Urinary bladder (tissue), 4 donors: ENCODE results near the gene RAB10. TPM values are rescaled to one million over a fixed set of nuclear protein-coding genes. Genes with fewer than 3 reads are reported as not detected.
"Not testable (repeated sequence)": the region's sequence is repeated elsewhere in the genome, so short reads cannot be mapped to it uniquely, and the experiment has no call there.

ENCODE experiments used
- DNase-seq: peaks from one replicate; pipeline ENCODE4 v3.0.0-alpha.2; 2015; ENCODE audit errors: extremely low spot score
- H3K27ac ChIP-seq: one replicate; pipeline ENCODE4 v1.5.1; 2013; ENCODE audit warnings: low read depth, mild to moderate bottlenecking, moderate library complexity
- H3K36me3 ChIP-seq: one replicate; pipeline ENCODE4 v1.6.1; 2013; ENCODE audit warnings: mild to moderate bottlenecking, moderate library complexity; ENCODE audit not compliant: insufficient read depth
- H3K4me1 ChIP-seq: one replicate; pipeline ENCODE4 v1.6.1; 2013; ENCODE audit warnings: mild to moderate bottlenecking, moderate library complexity; ENCODE audit not compliant: insufficient read depth
- H3K4me3 ChIP-seq: one replicate; pipeline ENCODE4 v1.5.1; 2013; ENCODE audit warnings: low read depth, low read length
- WGBS: extraction: QIAGEN DNeasy Blood & Tissue Kit; methylation state at CpG from one replicate; pipeline ENCODE4 v1.1.7; 2013; 5-methylcytosine and 5-hydroxymethylcytosine counted together
- polyA plus RNA-seq: library from polyadenylated mRNA; stranded (reverse); fragments of 200-250 nt; gene quantifications from one replicate; pipeline ENCODE4 v1.2.3, GENCODE V29; 2013
- total RNA-seq: library from RNA; depleted of rRNA; stranded (reverse); fragments of >200 nt; gene quantifications from one replicate; pipeline ENCODE4 v1.2.3, GENCODE V29; 2014
- donor health status: healthy with polysubstance abuse.
- donor health status: healthy.

RAB10 gene
- total and polyA plus RNA-seq, 2 donors, result 80.0 to 106 TPM

DNA sequence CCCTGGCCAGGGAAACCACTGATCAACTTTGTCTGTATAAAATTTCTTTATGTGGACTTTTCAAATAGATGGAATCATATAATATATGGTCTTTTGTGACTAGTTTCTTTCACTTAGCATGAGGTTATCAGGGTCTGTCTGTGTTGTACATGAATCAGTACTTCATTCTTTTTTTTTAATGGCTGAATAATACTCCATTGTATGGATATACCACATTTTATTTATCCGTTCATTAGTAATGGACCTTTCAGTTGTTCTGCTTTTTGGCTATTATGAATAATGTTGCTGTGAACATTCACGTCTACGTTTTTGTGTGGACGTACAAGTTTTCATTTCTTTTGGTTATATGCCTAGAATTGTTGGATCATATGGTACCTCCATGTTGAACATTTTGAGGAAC, 69.9 kb downstream of the RAB10 start:
- no peaks in the 10 kb centered on the region for H3K36me3 ChIP-seq
- H3K4me3 ChIP-seq, result no peak overlapping the region
- no peak overlapping the region for H3K27ac ChIP-seq
- H3K4me1 ChIP-seq, result peaks cover 2% of the 10 kb centered on the region
- no peak for DNase-seq
- WGBS, result 98% methylated on average over 4 of the region's 4 CpGs

DNA sequence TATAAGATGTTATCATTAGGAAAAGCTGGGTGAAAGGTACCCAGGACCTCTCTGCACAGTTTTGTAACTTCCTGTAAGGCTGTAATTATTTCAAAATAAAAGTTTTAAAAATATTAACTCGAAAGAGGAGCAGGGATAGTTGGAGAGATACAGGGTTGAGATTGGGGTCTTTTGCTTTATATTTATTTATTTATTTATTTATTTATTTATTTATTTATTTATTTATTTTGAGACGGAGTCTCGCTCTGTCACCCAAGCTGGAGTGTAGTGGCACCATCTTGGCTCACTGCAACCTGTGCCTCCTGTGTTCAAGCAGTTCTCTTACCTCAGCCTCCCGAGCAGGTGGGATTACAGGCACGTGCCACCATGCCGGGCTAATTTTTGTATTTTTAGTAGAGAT, 74.8 kb downstream of the RAB10 start:
- not testable (repeated sequence) for DNase-seq, H3K4me1 ChIP-seq, H3K4me3 ChIP-seq, H3K36me3 ChIP-seq, H3K27ac ChIP-seq
- 96% methylated on average over 6 of the region's 6 CpGs for WGBS

DNA sequence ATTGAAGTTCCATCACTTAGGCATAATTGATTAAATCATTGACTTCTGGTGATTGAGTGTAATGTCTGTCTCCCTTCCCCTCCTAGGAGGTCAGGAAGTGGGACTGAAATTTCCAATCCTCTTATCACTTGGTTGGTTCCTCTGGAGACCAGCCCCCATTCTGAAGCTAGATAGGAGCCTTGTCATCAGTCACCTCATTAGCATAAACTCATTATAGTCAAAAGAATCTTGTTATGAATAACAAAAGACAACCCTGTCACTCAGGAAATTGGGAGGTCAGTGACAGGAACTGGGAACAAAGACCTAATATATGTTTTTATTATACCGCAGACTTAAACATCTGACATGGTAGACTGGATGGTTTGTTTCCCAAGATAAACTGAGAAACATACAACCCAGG, 78.3 kb downstream of the RAB10 start:
- no peak overlapping the region for H3K27ac ChIP-seq
- H3K36me3 ChIP-seq, result peaks cover 6% of the 10 kb centered on the region
- WGBS, result 95% methylated on average over 1 of the region's 1 CpG
- no peak overlapping the region for H3K4me3 ChIP-seq
- DNase-seq, result no peak
- H3K4me1 ChIP-seq, result peaks cover 2% of the 10 kb centered on the region

DNA sequence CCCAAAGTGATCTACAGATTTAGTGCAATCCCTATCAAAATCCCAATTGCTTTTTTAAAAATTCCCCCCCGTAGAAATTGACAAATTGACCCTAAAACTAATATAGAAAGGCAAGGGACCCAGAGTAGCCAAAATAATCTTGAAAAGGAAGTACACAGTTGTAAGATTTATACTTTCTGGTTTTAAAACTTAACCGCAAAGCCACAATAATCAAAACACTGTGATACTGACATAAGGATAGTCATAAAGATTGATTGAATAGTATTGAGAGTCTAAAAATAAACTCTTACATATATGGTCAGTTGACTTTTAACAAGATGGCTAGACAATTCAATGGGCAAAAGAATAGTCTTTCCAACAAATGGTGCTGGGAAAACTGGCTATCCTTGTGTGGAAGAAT, 80.3 kb downstream of the RAB10 start:
- no peak for DNase-seq
- no peak overlapping the region for H3K27ac ChIP-seq
- H3K4me1 ChIP-seq, result no peaks in the 10 kb centered on the region
- peaks cover 6% of the 10 kb centered on the region for H3K36me3 ChIP-seq
- WGBS, result 91% methylated on average over 2 of the region's 2 CpGs
- no peak overlapping the region for H3K4me3 ChIP-seq

DNA sequence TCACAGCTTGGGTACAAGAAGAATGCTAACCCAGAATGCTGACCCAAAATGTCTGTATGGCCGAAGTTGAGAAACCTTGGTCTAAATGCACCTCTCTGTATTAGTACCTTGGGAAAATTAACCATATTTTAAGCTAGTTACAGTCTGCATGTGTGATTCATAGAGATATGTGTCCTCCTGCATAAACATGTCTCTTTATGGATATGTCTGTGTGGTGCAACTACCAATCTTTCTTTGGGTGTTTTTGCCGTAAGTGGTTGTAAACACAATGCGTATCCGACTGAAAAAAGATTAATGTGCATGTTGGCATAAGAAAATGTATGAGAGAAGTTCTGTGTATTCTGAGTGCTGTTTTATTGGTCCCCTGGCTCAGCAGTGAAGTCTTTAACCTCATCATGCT, 84.8 kb downstream of the RAB10 start:
- Histone ChIP-seq H3K4me1 (no peaks in the 10 kb centered on the region), H3K4me3 (no peak overlapping the region), H3K27ac (no peak overlapping the region), H3K36me3 (no peaks in the 10 kb centered on the region)
- WGBS, result 49% methylated on average over 4 of the region's 4 CpGs
- DNase-seq, result no peak

DNA sequence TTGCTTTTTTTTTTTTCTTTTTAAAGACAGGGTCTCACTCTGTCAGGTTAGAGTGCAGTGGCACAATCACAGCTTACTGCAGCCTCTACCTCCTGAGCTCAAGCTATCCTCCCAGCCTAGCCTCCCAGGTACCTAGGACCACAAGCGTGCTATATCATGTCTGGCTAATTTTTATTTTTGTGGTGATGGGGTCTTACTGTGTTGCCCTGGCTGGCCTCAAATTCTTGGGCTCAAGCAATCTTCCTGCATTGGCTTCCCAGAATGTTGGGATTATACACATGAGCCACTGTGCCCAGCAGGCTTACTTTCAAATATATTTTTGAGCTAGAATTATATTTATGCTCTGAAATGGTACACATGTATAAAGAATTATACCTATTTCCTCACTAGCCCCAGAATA, 85.6 kb downstream of the RAB10 start:
- Histone ChIP-seq H3K36me3 (no peaks in the 10 kb centered on the region), H3K4me3 (no peak overlapping the region), H3K4me1 (no peaks in the 10 kb centered on the region), H3K27ac (no peak overlapping the region)
- WGBS, result 98% methylated on average over 1 of the region's 1 CpG
- no peak for DNase-seq

DNA sequence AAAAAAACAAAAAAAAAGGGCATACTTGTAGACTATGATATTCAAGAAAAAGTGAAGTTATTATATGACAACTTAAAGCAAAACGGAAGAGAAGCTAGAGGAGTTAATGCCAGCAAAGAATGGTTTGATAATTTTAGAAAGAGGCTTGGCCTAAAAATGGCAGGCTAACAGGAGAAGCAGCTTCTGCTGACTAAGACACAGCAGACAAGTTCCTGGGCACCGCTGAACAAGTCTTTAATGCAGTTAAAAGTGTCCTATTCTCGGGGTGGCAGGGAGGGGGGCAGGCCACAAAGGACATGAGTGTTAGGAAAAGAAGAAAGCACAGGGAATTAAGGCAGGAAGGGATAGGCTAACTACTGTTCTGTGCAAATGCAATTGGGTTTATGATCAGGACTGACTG, 88.7 kb downstream of the RAB10 start:
- 72% methylated on average over 3 of the region's 3 CpGs for WGBS
- no peak overlapping the region for H3K4me3 ChIP-seq

DNA sequence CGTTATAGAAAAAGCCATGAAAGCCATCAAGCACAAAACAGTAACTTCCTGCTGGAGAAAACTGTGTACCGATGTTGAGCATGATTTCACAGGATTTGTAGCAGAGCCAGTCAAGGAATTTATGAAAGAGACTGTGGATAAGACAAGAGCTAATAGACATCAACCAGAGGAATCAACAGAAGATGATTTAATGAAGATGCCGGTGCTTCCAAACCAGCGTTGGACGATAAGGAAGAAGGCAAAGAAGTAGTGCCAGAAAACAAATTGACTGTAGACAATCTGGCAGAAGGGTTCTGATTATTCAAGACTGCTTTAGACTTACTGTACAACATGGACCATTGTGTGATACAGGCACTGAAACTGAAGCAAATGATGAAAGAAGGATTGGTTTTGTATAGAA, 89.5 kb downstream of the RAB10 start:
- no peak overlapping the region for H3K4me3 ChIP-seq
- H3K36me3 ChIP-seq, result no peaks in the 10 kb centered on the region
- no peak for DNase-seq
- no peak overlapping the region for H3K27ac ChIP-seq
- H3K4me1 ChIP-seq, result no peaks in the 10 kb centered on the region
- 58% methylated on average over 5 of the region's 5 CpGs for WGBS

More for the DNA sequence above, 88.7 kb downstream of the RAB10 start:
- no peak overlapping the region for H3K27ac ChIP-seq
- no peak for DNase-seq
- no peaks in the 10 kb centered on the region for H3K4me1 ChIP-seq
- H3K36me3 ChIP-seq, result no peaks in the 10 kb centered on the region

DNA sequence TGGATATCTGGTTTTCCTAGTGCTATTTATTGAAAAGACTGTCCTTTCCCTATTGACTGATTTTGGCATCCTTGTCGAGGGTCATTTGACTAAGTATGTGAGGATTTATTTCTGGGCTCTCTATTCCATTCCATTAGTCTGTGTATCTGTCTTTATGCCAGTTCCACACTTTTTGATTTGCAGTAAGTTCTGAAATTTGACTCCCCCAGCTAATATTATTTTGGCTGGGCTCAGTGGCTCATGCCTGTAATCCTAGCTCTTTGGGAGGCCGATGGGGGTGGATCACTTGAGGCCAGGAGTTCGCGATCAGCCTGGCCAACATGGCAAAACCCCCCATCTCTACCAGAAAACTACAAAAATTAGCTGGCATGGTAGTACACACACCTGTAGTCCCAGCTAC, 92.2 kb downstream of the RAB10 start:
- 59% methylated on average over 4 of the region's 4 CpGs for WGBS
- Histone ChIP-seq H3K4me1 (no peaks in the 10 kb centered on the region), H3K36me3 (no peaks in the 10 kb centered on the region), H3K4me3 (no peak overlapping the region), H3K27ac (no peak overlapping the region)
- no peak for DNase-seq

DNA sequence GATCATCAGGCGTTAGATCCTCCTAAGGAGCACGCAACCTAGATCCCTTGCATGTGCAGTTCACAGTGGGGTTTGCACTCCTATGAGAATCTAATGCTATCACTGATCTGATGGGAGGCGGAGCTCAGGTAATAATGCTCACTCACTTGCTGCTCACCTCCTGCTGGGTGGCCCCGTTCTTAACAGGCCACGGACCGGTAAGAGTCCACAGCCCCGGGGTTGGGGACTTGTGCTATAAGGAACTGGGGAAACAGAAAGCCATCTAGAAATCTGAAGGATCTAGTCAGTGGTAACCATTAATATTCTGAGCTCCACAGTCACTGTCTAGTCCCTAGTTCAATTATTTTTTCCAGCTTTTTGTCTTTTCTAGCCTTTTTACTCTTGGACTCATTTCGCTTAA, 94.3 kb downstream of the RAB10 start:
- DNase-seq, result no peak
- no peak overlapping the region for H3K4me3 ChIP-seq
- H3K4me1 ChIP-seq, result no peaks in the 10 kb centered on the region
- WGBS, result 91% methylated on average over 8 of the region's 8 CpGs
- no peaks in the 10 kb centered on the region for H3K36me3 ChIP-seq
- H3K27ac ChIP-seq, result no peak overlapping the region

DNA sequence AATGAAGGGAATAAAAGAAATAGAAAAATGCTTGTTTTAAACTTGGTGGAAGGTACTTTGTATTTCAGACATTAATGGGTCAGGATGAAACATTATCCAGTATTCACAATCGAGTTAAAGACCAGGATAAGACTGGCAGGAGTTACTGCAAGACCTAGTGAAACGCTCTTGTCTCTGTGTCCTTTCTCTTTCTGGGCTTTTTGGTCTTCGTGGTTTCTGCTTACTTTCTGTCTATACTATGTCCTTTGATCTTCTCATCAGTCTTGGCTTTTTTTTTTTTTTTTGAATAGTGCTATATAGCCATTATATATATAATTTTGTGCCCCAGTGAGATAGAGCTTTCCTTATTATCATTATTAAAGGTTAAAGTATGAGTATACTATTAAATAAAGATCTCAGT, 96.9 kb downstream of the RAB10 start:
- Histone ChIP-seq H3K4me1 (no peaks in the 10 kb centered on the region), H3K36me3 (no peaks in the 10 kb centered on the region), H3K27ac (no peak overlapping the region), H3K4me3 (no peak overlapping the region)
- no peak for DNase-seq
- WGBS, result 84% methylated on average over 3 of the region's 3 CpGs

DNA sequence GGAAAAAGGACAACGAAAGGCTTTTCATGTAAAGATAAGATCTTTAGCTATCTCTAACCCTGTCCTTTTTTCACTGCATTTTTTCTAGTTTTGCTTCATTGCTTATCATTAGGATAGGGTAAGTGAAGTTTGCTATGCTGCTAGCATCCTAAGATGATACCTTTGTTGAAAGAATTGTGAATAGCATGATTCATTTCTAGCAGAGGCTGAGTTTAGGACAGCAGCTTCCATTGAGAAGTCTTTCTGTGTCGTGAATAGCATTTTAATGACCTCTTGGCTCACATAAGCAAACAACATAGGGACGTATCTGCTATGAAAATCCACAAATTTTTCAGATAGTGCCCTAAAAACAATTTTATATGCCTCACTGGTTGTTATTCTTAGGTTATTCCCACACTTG, 102.6 kb downstream of the RAB10 start:
- 40% methylated on average over 3 of the region's 3 CpGs for WGBS
- Histone ChIP-seq H3K27ac (no peak overlapping the region), H3K4me1 (no peaks in the 10 kb centered on the region), H3K4me3 (no peak overlapping the region), H3K36me3 (no peaks in the 10 kb centered on the region)
- no peak for DNase-seq

DNA sequence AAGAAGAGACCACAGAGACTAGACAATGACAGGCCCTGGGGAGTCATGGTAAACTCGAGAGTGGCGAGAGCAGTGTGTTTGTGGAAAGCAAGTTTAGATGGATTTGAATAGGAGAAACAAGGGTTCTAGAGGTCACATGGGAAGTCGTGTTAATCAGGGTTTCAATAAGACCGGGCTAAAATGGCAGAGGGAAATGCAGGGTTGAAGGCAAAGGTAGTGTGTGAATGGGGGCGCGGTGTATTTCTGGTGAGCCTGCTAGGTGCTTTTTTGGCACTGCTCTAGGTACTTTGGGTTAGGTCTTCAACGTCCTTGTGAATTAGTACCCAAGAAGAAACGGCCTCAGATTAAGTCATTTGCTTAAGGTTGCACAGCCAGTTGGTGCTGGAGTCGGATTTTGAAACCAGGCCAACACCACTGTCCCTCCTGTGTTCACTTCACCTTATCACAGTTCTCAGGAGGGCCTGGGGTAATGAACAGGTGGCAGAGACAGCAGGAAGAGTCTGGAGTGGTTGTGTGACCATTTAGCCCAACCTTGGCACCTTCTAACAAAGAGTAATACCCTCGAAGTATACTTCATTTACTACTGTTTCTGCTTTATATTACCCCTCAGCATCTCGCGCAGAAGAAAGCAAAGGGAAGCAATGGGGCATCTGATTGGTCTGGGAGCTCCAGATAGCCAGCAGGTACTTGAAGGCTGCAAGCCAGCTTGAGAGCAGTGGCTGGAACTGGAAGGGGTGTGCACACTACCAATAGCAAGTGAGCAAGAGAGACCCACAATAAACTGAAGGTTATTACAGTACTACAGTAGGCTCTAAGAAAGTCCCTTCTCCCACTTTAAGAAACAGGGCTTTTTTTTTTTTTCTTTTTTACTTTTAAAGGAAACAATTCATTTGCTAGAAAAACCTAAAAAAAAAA, 105.6 kb downstream of the RAB10 start:
- no peak for DNase-seq
- H3K4me3 ChIP-seq, result no peak overlapping the region
- no peaks in the 10 kb centered on the region for H3K36me3 ChIP-seq
- H3K27ac ChIP-seq, result no peak overlapping the region
- no peaks in the 10 kb centered on the region for H3K4me1 ChIP-seq
- 68% methylated on average over 12 of the region's 12 CpGs for WGBS

DNA sequence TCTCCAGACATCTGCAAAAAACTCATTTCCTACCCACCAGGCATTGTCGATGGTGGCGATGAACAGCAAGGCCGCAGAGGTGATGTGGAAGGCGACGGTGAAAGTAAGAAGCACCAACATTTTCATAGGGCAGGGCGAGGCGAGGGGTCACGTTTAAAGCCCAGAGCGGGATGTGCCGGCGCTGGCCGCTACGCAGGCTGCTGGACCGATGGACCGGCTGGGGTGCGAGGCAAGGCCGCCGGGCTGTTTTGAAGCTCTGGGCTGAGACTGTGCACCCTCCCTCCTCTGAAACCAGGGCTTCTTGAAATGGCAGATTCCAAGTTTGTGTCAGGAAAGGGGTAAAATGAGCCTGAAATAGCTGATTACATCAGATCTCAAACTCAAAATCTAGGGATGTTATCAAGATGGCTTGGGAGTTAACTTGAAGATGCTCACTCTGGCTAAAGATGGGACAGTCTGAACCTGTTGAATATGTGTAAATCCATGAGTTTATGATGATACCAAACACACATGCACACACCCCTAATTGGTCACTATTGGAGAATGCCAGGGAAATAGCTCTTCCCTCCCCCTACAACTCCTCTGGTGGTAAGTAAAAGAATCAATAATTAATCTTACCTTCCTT, 107.4 kb downstream of the RAB10 start:
- Histone ChIP-seq H3K4me1 (no peaks in the 10 kb centered on the region), H3K36me3 (no peaks in the 10 kb centered on the region), H3K4me3 (no peak overlapping the region), H3K27ac (no peak overlapping the region)
- WGBS, result 89% methylated on average over 18 of the region's 18 CpGs
- no peak for DNase-seq
